A549 (cell line): Measurements from ENCODE around the gene BCLAF1. TPM values are rescaled to one million over a fixed set of nuclear protein-coding genes. Genes with fewer than 3 reads are reported as not detected.

Source experiments
- ATAC-seq, 2 experiments: fragments of 200-7000 bp in 1 of 2; fragments of >200 bp in 1 of 2; cut with Nextera tagmentation in 1 of 2; cut with Tn5 transposase in 1 of 2; 3 replicates each; pipeline versions ENCODE4 v1.8.0 to v1.9.1; 2018 to 2020; ENCODE audit warnings: mild to moderate bottlenecking in 1 of 2, moderate library complexity in 1 of 2
- CTCF ChIA-PET: fragments of 300-600 bp; sonication (Branson Sonifier 250); formaldehyde crosslinking; extraction: SDS; loops from one replicate; lab custom pipeline; 2021; ENCODE audit warnings: antibody characterized with exemption, inconsistent platforms; lab: Yijun Ruan, JAX
- POLR2A ChIA-PET: fragments of 350-600 bp; formaldehyde crosslinking; extraction: SDS; loops from one replicate; lab custom pipeline; 2021; ENCODE audit warnings: antibody characterized with exemption, inconsistent platforms; lab: Yijun Ruan, JAX
- DNase-seq, 2 experiments: peaks; one replicate each; pipeline versions ENCODE4 v3.0.0 to v3.0.0-alpha.2; 2011 to 2016; ENCODE audit warnings: low read depth in 1 of 2, low spot score in 1 of 2
- FAIRE-seq: peaks from 2 replicates; lab custom pipeline; 2011; peaks lifted over from hg19 to GRCh38; lab: Jason Lieb, UNC
- H3K27ac ChIP-seq, 2 experiments: fragments of >200 bp; sonication (Bioruptor Twin); formaldehyde crosslinking; 3 replicates each; pipeline ENCODE4 v1.5.1; 2016 to 2017
- H3K4me1 ChIP-seq: fragments of >200 bp; sonication (Bioruptor Twin); formaldehyde crosslinking; 3 replicates; pipeline ENCODE4 v1.6.1; 2016
- H3K4me2 ChIP-seq: fragments of >200 bp; sonication (Bioruptor Twin); formaldehyde crosslinking; 3 replicates; pipeline ENCODE4 v1.6.1; 2016
- H3K4me3 ChIP-seq: fragments of >200 bp; sonication (Bioruptor Twin); formaldehyde crosslinking; 3 replicates; pipeline ENCODE4 v1.5.1; 2016
- H3K9me3 ChIP-seq: fragments of >200 bp; sonication (Bioruptor Twin); formaldehyde crosslinking; 3 replicates; pipeline ENCODE4 v1.6.1; 2016
- CEBPB ChIP-seq, 2 experiments: fragments of >200 bp in 1 of 2; sonication (Bioruptor Twin) in 1 of 2; formaldehyde crosslinking in 1 of 2; IDR thresholded peaks; 2 replicates each; pipeline ENCODE4 v1.6.1; 2012 to 2016
- CHD4 ChIP-seq: fragments of 200-600 bp; sonication (generic); IDR thresholded peaks from 2 replicates; pipeline ENCODE4 v1.6.1; 2016; ENCODE audit warnings: antibody characterized with exemption, mild to moderate bottlenecking, borderline replicate concordance
- CTCF ChIP-seq: fragments of >200 bp; sonication (Bioruptor Twin); formaldehyde crosslinking; IDR thresholded peaks from 3 replicates; pipeline ENCODE4 v1.5.1; 2016
- ELK1 ChIP-seq: fragments of 150-350 bp; IDR thresholded peaks from 2 replicates; pipeline ENCODE4 v1.6.1; 2014; ENCODE audit warnings: low read depth, mild to moderate bottlenecking, low read length
- EP300 ChIP-seq, 2 experiments: fragments of >200 bp; sonication (Bioruptor Twin); formaldehyde crosslinking; IDR thresholded peaks; 2 replicates in 1 of 2; 3 replicates in 1 of 2; pipeline ENCODE4 v1.6.1; 2016 to 2017
- HOXB13 ChIP-seq: fragments of 250-450 bp; sonication (Bioruptor Pico); IDR thresholded peaks from 2 replicates; pipeline ENCODE4 v1.5.0; 2020; ENCODE audit warnings: low read depth, mild to moderate bottlenecking, moderate library complexity
- JUNB ChIP-seq: fragments of >200 bp; sonication (Bioruptor Twin); formaldehyde crosslinking; IDR thresholded peaks from 2 replicates; pipeline ENCODE4 v1.6.1; 2016
- MAZ ChIP-seq: fragments of 150-350 bp; IDR thresholded peaks from 2 replicates; pipeline ENCODE4 v1.6.1; 2014; ENCODE audit warnings: antibody characterized with exemption, low read depth, low read length, borderline replicate concordance
- MYC ChIP-seq: IDR thresholded peaks from 2 replicates; pipeline ENCODE4 v1.6.1; 2012; ENCODE audit warnings: mild to moderate bottlenecking, inconsistent platforms, low read length, improper control_type of control experiment, borderline replicate concordance
- NFE2L2 ChIP-seq: fragments of 150-350 bp; conservative IDR thresholded peaks from 2 replicates; pipeline ENCODE4 v1.6.1; 2014; ENCODE audit warnings: low read length
- NPAS2 ChIP-seq: fragments of 250-450 bp; sonication (Bioruptor Pico); IDR thresholded peaks from 2 replicates; pipeline ENCODE4 v1.8.0; 2022; ENCODE audit warnings: mild to moderate bottlenecking, moderate library complexity, borderline replicate concordance
- PHF8 ChIP-seq: fragments of 200-600 bp; sonication (generic); IDR thresholded peaks from 2 replicates; pipeline ENCODE4 v1.6.1; 2016; ENCODE audit warnings: low read depth, mild to moderate bottlenecking, antibody characterized with exemption, moderate library complexity, borderline replicate concordance
- RARB ChIP-seq: fragments of 250-450 bp; sonication (Bioruptor Pico); IDR thresholded peaks from 2 replicates; pipeline ENCODE4 v1.8.0; 2021; ENCODE audit warnings: mild to moderate bottlenecking, moderate library complexity
- TP53 ChIP-seq: fragments of 250-450 bp; sonication (Bioruptor Pico); IDR thresholded peaks from 2 replicates; pipeline ENCODE4 v1.5.0; 2021; ENCODE audit warnings: mild to moderate bottlenecking, moderate library complexity
- ZFP36 ChIP-seq: fragments of 450-650 bp; IDR thresholded peaks from 2 replicates; pipeline ENCODE4 v1.6.1; 2014; ENCODE audit warnings: borderline replicate concordance; ENCODE audit not compliant: partially characterized antibody
- WGBS: methylation state at CpG from one replicate; pipeline ENCODE4 v1.1.6; 2017; ENCODE audit errors: missing lambda C conversion rate; 5-methylcytosine and 5-hydroxymethylcytosine counted together
- polyA plus RNA-seq, 4 experiments: library from polyadenylated mRNA; depleted of rRNA in 3 of 4; stranded (reverse); fragments of >200 nt; fragmentation: RNase III in 1 of 4; extraction: RNeasy Plus Mini Kit Qiagen cat#74134 plus additional on column Dnase treatment in 1 of 4; gene quantifications; 2 replicates in 3 of 4; 3 replicates in 1 of 4; pipeline ENCODE4 v1.2.3, GENCODE V29; 2011 to 2017
- TF ChIP-seq, protein P1 (sequence below): IDR thresholded peaks from 2 replicates; pipeline ENCODE4 v1.6.1; 2012
- TF ChIP-seq, protein P2 (sequence below): fragments of 250-450 bp; sonication (Bioruptor Pico); IDR thresholded peaks from 2 replicates; pipeline ENCODE4 v1.5.0; 2021; ENCODE audit warnings: mild to moderate bottlenecking, moderate library complexity, borderline replicate concordance
- TF ChIP-seq, protein P3 (sequence below): fragments of >200 bp; sonication (Bioruptor Twin); formaldehyde crosslinking; IDR thresholded peaks from 2 replicates; pipeline ENCODE4 v1.6.1; 2016
- TF ChIP-seq, protein P4 (sequence below): IDR thresholded peaks from 2 replicates; pipeline ENCODE4 v1.6.1; 2012

The BCLAF1 gene
- polyA plus RNA-seq, 2 of the 4 experiments (the other 2 are of a cell fraction): 96.0 to 122 TPM

GRCh38 chr6:136236466-136237293, 53.0 kb downstream of the BCLAF1 start:
- TF ChIP-seq, protein P1, sequence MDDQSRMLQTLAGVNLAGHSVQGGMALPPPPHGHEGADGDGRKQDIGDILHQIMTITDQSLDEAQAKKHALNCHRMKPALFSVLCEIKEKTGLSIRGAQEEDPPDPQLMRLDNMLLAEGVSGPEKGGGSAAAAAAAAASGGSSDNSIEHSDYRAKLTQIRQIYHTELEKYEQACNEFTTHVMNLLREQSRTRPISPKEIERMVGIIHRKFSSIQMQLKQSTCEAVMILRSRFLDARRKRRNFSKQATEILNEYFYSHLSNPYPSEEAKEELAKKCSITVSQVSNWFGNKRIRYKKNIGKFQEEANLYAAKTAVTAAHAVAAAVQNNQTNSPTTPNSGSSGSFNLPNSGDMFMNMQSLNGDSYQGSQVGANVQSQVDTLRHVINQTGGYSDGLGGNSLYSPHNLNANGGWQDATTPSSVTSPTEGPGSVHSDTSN: no peak
- no peak for TF ChIP-seq EP300 (IDR thresholded peaks at IDR 0.05)
- TF ChIP-seq, protein P2, sequence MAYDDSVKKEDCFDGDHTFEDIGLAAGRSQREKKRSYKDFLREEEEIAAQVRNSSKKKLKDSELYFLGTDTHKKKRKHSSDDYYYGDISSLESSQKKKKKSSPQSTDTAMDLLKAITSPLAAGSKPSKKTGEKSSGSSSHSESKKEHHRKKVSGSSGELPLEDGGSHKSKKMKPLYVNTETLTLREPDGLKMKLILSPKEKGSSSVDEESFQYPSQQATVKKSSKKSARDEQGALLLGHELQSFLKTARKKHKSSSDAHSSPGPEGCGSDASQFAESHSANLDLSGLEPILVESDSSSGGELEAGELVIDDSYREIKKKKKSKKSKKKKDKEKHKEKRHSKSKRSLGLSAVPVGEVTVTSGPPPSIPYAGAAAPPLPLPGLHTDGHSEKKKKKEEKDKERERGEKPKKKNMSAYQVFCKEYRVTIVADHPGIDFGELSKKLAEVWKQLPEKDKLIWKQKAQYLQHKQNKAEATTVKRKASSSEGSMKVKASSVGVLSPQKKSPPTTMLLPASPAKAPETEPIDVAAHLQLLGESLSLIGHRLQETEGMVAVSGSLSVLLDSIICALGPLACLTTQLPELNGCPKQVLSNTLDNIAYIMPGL (CRISPR knock-in tag): no peak
- TF ChIP-seq, protein P3, sequence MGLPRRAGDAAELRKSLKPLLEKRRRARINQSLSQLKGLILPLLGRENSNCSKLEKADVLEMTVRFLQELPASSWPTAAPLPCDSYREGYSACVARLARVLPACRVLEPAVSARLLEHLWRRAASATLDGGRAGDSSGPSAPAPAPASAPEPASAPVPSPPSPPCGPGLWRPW: no peak
- TF ChIP-seq MAZ: no peak
- H3K4me2 ChIP-seq: no peak overlapping the region
- POLR2A ChIA-PET: no interaction called here
- CTCF ChIA-PET: interaction anchor here (0.8 to 4.4 kb wide), 6 partner anchors 11 to 737 kb away, joined by 3 to 39 read pairs (median 4); partner anchors contain the start of gene MTFR2
- H3K4me1 ChIP-seq: no peaks in the 10 kb centered on the region
- DNase-seq (no peak), ATAC-seq (no peak), FAIRE-seq (no peak)
- 91% methylated on average over 9 of the region's 9 CpGs for WGBS
- H3K27ac ChIP-seq: no peak overlapping the region
- H3K9me3 ChIP-seq: no peaks in the 10 kb centered on the region
- H3K4me3 ChIP-seq: no peak overlapping the region

DNA sequence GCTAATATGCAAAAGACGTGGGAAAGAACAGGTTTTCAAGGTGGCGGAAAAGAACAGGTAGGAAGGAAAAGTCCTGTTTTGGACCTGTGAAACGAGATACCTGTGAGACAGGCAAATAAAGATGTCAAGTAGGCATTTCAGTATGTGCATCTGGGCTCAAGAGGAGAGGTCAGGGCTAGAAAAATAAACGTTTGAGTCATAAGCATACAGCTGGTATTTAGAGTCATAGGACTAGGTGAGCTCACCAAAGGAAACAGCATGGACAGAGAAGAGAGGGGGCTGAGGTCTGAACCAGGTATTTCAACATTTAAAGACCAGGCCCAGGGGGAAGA, 54.4 kb downstream of the BCLAF1 start:
- no peak for DNase-seq
- no peak overlapping the region for H3K4me3 ChIP-seq
- POLR2A ChIA-PET: no interaction called here
- peaks cover 9% of the 10 kb centered on the region for H3K4me1 ChIP-seq
- no peaks in the 10 kb centered on the region for H3K9me3 ChIP-seq
- no peak overlapping the region for H3K4me2 ChIP-seq
- WGBS: 62% methylated on average over 4 of the region's 4 CpGs
- no peak for ATAC-seq
- no peak for FAIRE-seq
- CTCF ChIA-PET: interaction anchor here (0.6 to 4.4 kb wide), 2 partner anchors 9 to 760 kb away, joined by 3 to 39 read pairs; no protein-coding TSS in a partner anchor
- TF ChIP-seq CEBPB (IDR thresholded peaks at IDR 0.05): no peak
- TF ChIP-seq, protein P4, sequence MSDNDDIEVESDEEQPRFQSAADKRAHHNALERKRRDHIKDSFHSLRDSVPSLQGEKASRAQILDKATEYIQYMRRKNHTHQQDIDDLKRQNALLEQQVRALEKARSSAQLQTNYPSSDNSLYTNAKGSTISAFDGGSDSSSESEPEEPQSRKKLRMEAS: no peak
- no peak overlapping the region for H3K27ac ChIP-seq

DNA sequence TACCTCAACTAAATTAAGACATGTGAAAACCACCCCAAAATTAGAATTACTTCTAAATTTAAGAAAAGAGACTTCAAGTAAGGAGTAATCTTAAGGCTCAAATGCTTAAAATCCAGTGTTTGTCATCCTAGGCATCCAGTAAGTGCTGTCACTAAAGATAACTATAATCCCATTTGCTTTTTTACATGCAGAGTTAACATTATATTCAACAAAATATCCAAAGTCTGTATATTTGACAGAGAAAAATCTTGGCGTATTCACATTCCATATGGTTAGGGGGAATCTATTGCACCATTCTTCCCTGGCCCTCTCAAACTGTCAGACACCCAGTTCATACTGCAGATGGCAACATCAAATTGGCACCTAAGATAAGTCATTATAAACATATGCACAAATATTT, 56.9 kb downstream of the BCLAF1 start:
- H3K27ac ChIP-seq: no peak overlapping the region
- H3K9me3 ChIP-seq: no peaks in the 10 kb centered on the region
- FAIRE-seq (no peak), DNase-seq (no peak)
- H3K4me3 ChIP-seq: no peak overlapping the region
- no peak for TF ChIP-seq ELK1
- TF ChIP-seq ZFP36: no peak
- no peak for TF ChIP-seq CHD4
- TF ChIP-seq JUNB: no peak
- no peak for TF ChIP-seq PHF8
- no peak for TF ChIP-seq NPAS2
- TF ChIP-seq HOXB13: no peak
- no peak for TF ChIP-seq TP53 (CRISPR knock-in tag)
- TF ChIP-seq MYC: no peak
- TF ChIP-seq RARB: no peak
- TF ChIP-seq CTCF: no peak
- no peak for TF ChIP-seq NFE2L2
- TF ChIP-seq, all 56 proteins: peak for 0
- ChIA-PET POLR2A (no interaction called here), CTCF (no interaction called here)
- ATAC-seq: no peak
- no peak overlapping the region for H3K4me2 ChIP-seq
- 96% methylated on average over 1 of the region's 1 CpG for WGBS
- H3K4me1 ChIP-seq: peaks cover 9% of the 10 kb centered on the region
